Fibroblast of the aortic adventitia (primary cell): ENCODE data around the gene POLR2F. TPM values are rescaled to one million over a fixed set of nuclear protein-coding genes. Genes with fewer than 3 reads are reported as not detected.

Source experiments
- DNase-seq: peaks from one replicate; pipeline ENCODE4 v3.0.0-alpha.2; 2010; ENCODE audit warnings: low read depth
- H3K4me3 ChIP-seq: 2 replicates; pipeline ENCODE4 v1.5.1; 2011; ENCODE audit warnings: low read depth, mild to moderate bottlenecking, control low read depth, low read length, moderate library complexity
- CTCF ChIP-seq: IDR thresholded peaks from 2 replicates; pipeline ENCODE4 v1.5.1; 2011; ENCODE audit warnings: mild to moderate bottlenecking, low read length, control low read depth, inconsistent platforms; ENCODE audit not compliant: insufficient read depth
- total RNA-seq: library from RNA; depleted of rRNA; stranded (reverse); fragments of >200 nt; gene quantifications from 2 replicates; pipeline ENCODE4 v1.2.3, GENCODE V29; 2012; ENCODE audit warnings: low replicate concordance

Gene POLR2F
- total RNA-seq, 1 donor, result 18.3 TPM

- TF ChIP-seq CTCF, result no peak
- DNase-seq, result no peak
Measured at GRCh38 chr22:37925330-37925729, 28.2 kb upstream of the POLR2F start.

GRCh38 chr22:37925767-37926166 is 27.7 kb upstream of the POLR2F start:
- DNase-seq, result no peak
- no peak for TF ChIP-seq CTCF
- H3K4me3 ChIP-seq, result no peak overlapping the region

More at GRCh38 chr22:37925330-37925729, 28.2 kb upstream of the POLR2F start:
- H3K4me3 ChIP-seq, result no peak overlapping the region

- no peak for TF ChIP-seq CTCF
- DNase-seq, result no peak
- H3K4me3 ChIP-seq, result no peak overlapping the region
Measured at GRCh38 chr22:37926358-37926757, 27.1 kb upstream of the POLR2F start.

GRCh38 chr22:37926771-37927636 is 26.5 kb upstream of the POLR2F start:
- TF ChIP-seq CTCF, result no peak
- DNase-seq, result no peak
- H3K4me3 ChIP-seq, result no peak overlapping the region

GRCh38 chr22:37927637-37927936 is 25.9 kb upstream of the POLR2F start:
- DNase-seq, result no peak
- no peak overlapping the region for H3K4me3 ChIP-seq
- no peak for TF ChIP-seq CTCF

GRCh38 chr22:37929390-37929789 is 24.1 kb upstream of the POLR2F start:
- H3K4me3 ChIP-seq, result no peak overlapping the region
- DNase-seq, result no peak
- TF ChIP-seq CTCF, result no peak
